ENCODE data around the gene SLC7A9.
"Not testable (repeated sequence)": the region's sequence is repeated elsewhere in the genome, so short reads cannot be mapped to it uniquely, and the experiment has no call there.

Gene SLC7A9

GRCh38 chr19:32862741-32863140, 6.8 kb downstream of the SLC7A9 start:
- no peak for DNase-seq

- no peak for DNase-seq
These were observed 7.4 kb downstream of the SLC7A9 start for GRCh38 chr19:32862173-32862572.

- no peak for DNase-seq
These were observed 8.0 kb downstream of the SLC7A9 start for GRCh38 chr19:32861596-32861995.

- DNase-seq, result no peak
These were observed 10.0 kb downstream of the SLC7A9 start for GRCh38 chr19:32859591-32859990.

- no peak for DNase-seq
These were observed 11.0 kb downstream of the SLC7A9 start for GRCh38 chr19:32858559-32858958.

GRCh38 chr19:32858155-32858554, 11.4 kb downstream of the SLC7A9 start:
- no peak for DNase-seq

GRCh38 chr19:32857584-32857983, 12.0 kb downstream of the SLC7A9 start:
- no peak for DNase-seq

GRCh38 chr19:32856818-32857217, 12.7 kb downstream of the SLC7A9 start:
- DNase-seq, result not testable (repeated sequence)

- DNase-seq, result no peak
These were observed 17.4 kb downstream of the SLC7A9 start for GRCh38 chr19:32852216-32852615.

GRCh38 chr19:32848035-32848434, 21.5 kb downstream of the SLC7A9 start:
- DNase-seq, result not testable (repeated sequence)

- DNase-seq, result no peak
These were observed 25.8 kb downstream of the SLC7A9 start for GRCh38 chr19:32843716-32844245.

GRCh38 chr19:32842061-32842460, 27.5 kb downstream of the SLC7A9 start:
- no peak for DNase-seq

- no peak for DNase-seq
These were observed 32.0 kb downstream of the SLC7A9 start for GRCh38 chr19:32837531-32837930.

GRCh38 chr19:32833388-32833787, 36.2 kb downstream of the SLC7A9 start:
- DNase-seq, result not testable (repeated sequence)

GRCh38 chr19:32832825-32833224, 36.7 kb downstream of the SLC7A9 start:
- not testable (repeated sequence) for DNase-seq

- DNase-seq, result not testable (repeated sequence)
These were observed 37.5 kb downstream of the SLC7A9 start for GRCh38 chr19:32832094-32832493.

GRCh38 chr19:32831611-32832010, 38.0 kb downstream of the SLC7A9 start:
- DNase-seq, result no peak

- no peak for DNase-seq
These were observed 39.1 kb downstream of the SLC7A9 start for GRCh38 chr19:32830231-32831014.

- DNase-seq, result no peak
These were observed 40.1 kb downstream of the SLC7A9 start for GRCh38 chr19:32829345-32829896.

GRCh38 chr19:32828643-32829344, 40.8 kb downstream of the SLC7A9 start:
- DNase-seq, result no peak

- DNase-seq, result no peak
These were observed 41.4 kb downstream of the SLC7A9 start for GRCh38 chr19:32828139-32828538.

- DNase-seq, result no peak
These were observed 44.5 kb downstream of the SLC7A9 start for GRCh38 chr19:32824916-32825608.

- no peak for DNase-seq
These were observed 45.3 kb downstream of the SLC7A9 start for GRCh38 chr19:32824191-32824751.
